Duodenal mucosa (tissue), 2 donors: ENCODE results near the gene VPS37C.

Source experiments
- H3K27ac ChIP-seq: one replicate; pipeline ENCODE4 v1.7.0; 2013; ENCODE audit warnings: low read depth, low read length
- H3K27me3 ChIP-seq, 2 donors: one replicate each; pipeline ENCODE4 v1.7.0; 2013; ENCODE audit warnings: low read length in 2 of 2, control low read depth in 1 of 2; ENCODE audit not compliant: insufficient read depth in 2 of 2, control insufficient read depth in 1 of 2
- H3K36me3 ChIP-seq, 2 donors: one replicate each; pipeline ENCODE4 v1.7.0; 2013; ENCODE audit warnings: low read length in 2 of 2, control low read depth in 1 of 2; ENCODE audit not compliant: insufficient read depth in 2 of 2, control insufficient read depth in 1 of 2
- H3K4me1 ChIP-seq, 2 donors: one replicate each; pipeline ENCODE4 v1.7.0; 2013; ENCODE audit warnings: low read length in 2 of 2, control low read depth in 1 of 2; ENCODE audit not compliant: insufficient read depth in 2 of 2, control insufficient read depth in 1 of 2
- H3K4me3 ChIP-seq, 2 donors: one replicate each; pipeline ENCODE4 v1.7.0; 2013; ENCODE audit warnings: low read length in 2 of 2, low read depth in 1 of 2
- H3K9ac ChIP-seq, 2 donors: one replicate each; pipeline ENCODE4 v1.7.0; 2013; ENCODE audit warnings: low read length in 2 of 2, low read depth in 1 of 2
- H3K9me3 ChIP-seq, 2 donors: one replicate each; pipeline ENCODE4 v1.7.0; 2013; ENCODE audit warnings: low read length in 2 of 2, control low read depth in 1 of 2; ENCODE audit not compliant: control insufficient read depth in 1 of 2

VPS37C gene

DNA sequence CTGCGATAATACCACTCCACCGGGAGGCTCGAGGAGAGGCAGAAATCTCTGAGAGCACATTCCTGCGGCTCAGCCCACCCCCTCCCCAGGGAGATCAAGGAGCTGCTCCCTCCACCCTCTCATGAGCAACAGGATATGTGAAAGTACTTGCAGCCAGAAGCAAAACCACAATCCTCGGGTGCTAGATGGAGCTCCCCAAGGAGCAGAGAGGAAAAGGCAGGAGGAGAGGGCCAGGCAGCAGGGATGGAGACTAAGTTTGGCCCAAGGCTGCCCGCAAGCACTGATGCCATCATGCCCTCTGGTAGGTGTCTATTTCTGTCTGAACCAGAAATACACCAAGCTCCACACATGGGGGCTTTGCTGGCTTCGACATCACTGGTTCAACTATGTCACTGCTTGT, 22.3 kb downstream of the VPS37C start:
- H3K36me3 ChIP-seq = peaks cover 0 to 32% of the 10 kb centered on the region in 2 donors
- no peak overlapping the region for H3K9ac ChIP-seq
- no peaks in the 10 kb centered on the region for H3K27me3 ChIP-seq
- no peaks in the 10 kb centered on the region for H3K9me3 ChIP-seq
- H3K4me1 ChIP-seq = peaks cover 21% of the 10 kb centered on the region in 2 donors
- no peak overlapping the region for H3K4me3 ChIP-seq
- H3K27ac ChIP-seq = no peak overlapping the region

DNA sequence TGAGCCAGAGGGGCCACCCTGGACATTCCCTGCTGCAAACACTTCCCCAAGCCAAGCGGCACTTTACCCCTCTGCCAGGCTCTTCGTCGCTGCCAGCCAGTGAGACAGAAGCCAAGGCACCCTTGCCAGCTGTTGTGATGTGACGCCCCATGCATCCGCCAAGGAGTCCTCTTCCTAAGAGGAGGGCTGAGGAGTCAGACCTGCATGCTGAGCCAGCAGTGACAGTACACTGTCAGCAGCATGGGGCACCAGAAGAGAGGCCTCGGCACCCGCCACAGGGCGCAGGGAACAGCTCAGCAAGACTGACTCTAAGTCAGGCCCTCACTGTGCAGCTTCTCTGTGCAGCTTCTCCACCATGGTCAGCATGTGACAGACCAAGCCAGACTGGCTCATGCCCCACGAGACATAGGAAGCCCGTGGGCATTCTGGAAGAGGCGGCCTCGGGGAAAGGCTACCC, 26.4 kb downstream of the VPS37C start:
- H3K27ac ChIP-seq = no peak overlapping the region
- H3K27me3 ChIP-seq = no peaks in the 10 kb centered on the region
- no peaks in the 10 kb centered on the region for H3K9me3 ChIP-seq
- peaks cover 18 to 25% of the 10 kb centered on the region in 2 donors for H3K4me1 ChIP-seq
- no peak overlapping the region for H3K9ac ChIP-seq
- peaks cover 10 to 52% of the 10 kb centered on the region in 2 donors for H3K36me3 ChIP-seq
- H3K4me3 ChIP-seq = no peak overlapping the region

DNA sequence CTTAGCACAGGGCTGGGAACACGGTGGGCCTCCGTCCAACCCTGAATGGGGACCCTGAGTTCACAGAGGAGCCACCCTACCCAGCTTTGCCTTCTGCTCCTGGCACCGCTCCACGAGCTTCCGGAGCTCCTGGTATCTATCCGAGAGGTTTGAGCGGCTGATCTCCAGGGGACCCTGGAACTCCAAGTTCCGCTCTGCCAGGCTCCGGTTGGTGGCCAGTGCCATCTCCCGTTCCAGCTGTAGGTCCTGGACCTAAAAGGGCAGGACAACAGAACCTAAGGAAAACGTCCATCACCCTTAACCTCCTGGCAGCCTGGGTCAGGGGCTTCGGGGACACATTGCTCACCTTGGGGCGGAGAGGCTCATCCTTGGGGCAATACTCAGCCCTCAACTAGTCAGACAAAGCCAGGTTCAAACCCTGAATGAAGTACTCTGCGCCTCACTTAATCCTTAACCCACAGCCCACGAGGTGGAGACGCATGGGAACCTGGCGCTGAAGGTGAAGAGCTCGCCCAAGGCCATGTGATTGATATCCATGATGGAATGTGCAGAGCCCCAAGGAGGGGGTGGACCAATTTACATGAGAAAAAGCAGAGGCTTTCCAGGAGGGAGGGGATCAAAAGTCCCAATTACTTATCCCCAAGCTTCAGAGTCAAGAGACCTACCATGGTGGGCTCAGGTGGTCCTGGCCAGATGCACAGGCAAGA, 27.1 kb downstream of the VPS37C start:
- Histone ChIP-seq H3K27me3 (no peaks in the 10 kb centered on the region), H3K4me1 (peaks cover 23 to 31% of the 10 kb centered on the region in 2 donors), H3K36me3 (peaks cover 10 to 52% of the 10 kb centered on the region in 2 donors), H3K9ac (no peak overlapping the region), H3K9me3 (no peaks in the 10 kb centered on the region), H3K27ac (no peak overlapping the region), H3K4me3 (no peak overlapping the region)

DNA sequence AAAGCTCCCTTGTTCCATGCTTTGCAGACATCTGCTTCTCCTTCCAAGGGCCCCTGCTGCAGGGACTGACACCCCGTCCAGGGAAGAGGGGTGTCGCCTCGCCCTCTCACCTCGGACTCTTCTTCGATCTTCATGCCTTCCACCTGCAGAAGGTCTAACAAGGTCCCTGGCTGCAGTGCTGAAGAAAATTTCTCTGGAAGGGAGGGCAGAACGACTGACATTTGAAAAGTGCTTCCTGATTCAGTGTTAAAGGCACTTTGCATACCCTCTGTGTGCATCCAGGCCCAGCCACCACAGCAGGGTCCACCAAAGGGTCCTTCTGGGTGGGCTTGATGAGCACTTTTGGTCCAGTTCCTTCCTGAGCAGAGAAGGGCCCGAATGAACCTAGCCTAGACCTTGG, 28.1 kb downstream of the VPS37C start:
- no peak overlapping the region for H3K9ac ChIP-seq
- H3K36me3 ChIP-seq = peaks cover 10 to 48% of the 10 kb centered on the region in 2 donors
- H3K27ac ChIP-seq = no peak overlapping the region

DNA sequence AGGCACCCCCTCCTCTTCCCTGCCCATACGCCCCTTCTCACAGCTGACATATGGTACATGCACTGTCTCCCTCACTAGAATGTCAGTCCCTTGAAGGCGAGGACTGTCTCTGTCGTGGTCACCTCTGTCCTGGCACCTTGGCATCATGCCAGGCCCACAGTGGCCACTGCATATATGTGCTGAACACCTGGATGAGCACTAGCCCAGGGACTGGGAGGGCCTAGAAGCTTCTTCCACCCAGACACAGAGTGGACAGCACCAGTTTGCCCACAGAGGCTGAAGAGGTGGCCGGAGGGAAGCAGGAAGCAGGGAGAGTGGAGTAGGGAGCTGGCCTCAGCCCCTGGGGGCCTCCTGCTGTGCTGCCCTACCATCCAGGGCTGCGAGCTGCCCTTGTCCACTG, 28.6 kb downstream of the VPS37C start:
- peaks cover 10 to 43% of the 10 kb centered on the region in 2 donors for H3K36me3 ChIP-seq
- no peak overlapping the region for H3K9ac ChIP-seq
- H3K27me3 ChIP-seq = no peaks in the 10 kb centered on the region
- peaks cover 23 to 31% of the 10 kb centered on the region in 2 donors for H3K4me1 ChIP-seq
- no peaks in the 10 kb centered on the region for H3K9me3 ChIP-seq
- H3K27ac ChIP-seq = no peak overlapping the region
- H3K4me3 ChIP-seq = no peak overlapping the region

More for the DNA sequence above, 28.1 kb downstream of the VPS37C start:
- Histone ChIP-seq H3K9me3 (no peaks in the 10 kb centered on the region), H3K4me1 (peaks cover 23 to 31% of the 10 kb centered on the region in 2 donors), H3K4me3 (no peak overlapping the region), H3K27me3 (no peaks in the 10 kb centered on the region)

GRCh38 chr11:61131998-61132555, 29.1 kb downstream of the VPS37C start:
- Histone ChIP-seq H3K27ac (no peak overlapping the region), H3K27me3 (no peaks in the 10 kb centered on the region), H3K9me3 (no peaks in the 10 kb centered on the region), H3K4me3 (no peak overlapping the region), H3K9ac (no peak overlapping the region), H3K36me3 (peaks cover 10 to 37% of the 10 kb centered on the region in 2 donors), H3K4me1 (peaks cover 23 to 31% of the 10 kb centered on the region in 2 donors)

DNA sequence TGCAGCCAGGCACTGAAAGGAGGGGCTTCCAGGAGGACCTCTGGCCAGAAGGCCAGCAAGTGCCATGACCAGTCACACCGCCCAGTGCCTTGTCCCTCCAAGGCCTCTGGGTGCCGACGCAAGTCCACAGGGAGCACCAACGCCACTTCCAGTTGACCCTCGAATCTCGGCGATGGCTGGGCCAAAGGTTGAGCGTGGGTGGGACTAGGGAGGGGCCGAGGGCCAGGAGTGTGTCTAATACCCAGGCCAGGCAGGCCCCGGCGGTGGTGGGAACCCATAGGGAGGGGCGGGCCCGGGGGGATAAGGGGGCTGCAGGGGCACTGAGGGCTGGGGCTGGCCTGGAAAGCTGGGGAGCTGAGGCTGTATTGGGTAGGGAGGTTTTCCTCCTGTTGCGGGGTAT, 29.6 kb downstream of the VPS37C start:
- Histone ChIP-seq H3K9ac (no peak overlapping the region), H3K4me1 (peaks cover 23 to 31% of the 10 kb centered on the region in 2 donors), H3K27me3 (no peaks in the 10 kb centered on the region), H3K36me3 (peaks cover 10 to 36% of the 10 kb centered on the region in 2 donors), H3K27ac (no peak overlapping the region), H3K4me3 (no peak overlapping the region), H3K9me3 (no peaks in the 10 kb centered on the region)

- Histone ChIP-seq H3K36me3 (peaks cover 10 to 36% of the 10 kb centered on the region in 2 donors), H3K9ac (no peak overlapping the region), H3K4me1 (peaks cover 23 to 31% of the 10 kb centered on the region in 2 donors), H3K27ac (no peak overlapping the region), H3K9me3 (no peaks in the 10 kb centered on the region), H3K4me3 (no peak overlapping the region), H3K27me3 (no peaks in the 10 kb centered on the region)
These were observed 30.0 kb downstream of the VPS37C start for GRCh38 chr11:61131186-61131585.

DNA sequence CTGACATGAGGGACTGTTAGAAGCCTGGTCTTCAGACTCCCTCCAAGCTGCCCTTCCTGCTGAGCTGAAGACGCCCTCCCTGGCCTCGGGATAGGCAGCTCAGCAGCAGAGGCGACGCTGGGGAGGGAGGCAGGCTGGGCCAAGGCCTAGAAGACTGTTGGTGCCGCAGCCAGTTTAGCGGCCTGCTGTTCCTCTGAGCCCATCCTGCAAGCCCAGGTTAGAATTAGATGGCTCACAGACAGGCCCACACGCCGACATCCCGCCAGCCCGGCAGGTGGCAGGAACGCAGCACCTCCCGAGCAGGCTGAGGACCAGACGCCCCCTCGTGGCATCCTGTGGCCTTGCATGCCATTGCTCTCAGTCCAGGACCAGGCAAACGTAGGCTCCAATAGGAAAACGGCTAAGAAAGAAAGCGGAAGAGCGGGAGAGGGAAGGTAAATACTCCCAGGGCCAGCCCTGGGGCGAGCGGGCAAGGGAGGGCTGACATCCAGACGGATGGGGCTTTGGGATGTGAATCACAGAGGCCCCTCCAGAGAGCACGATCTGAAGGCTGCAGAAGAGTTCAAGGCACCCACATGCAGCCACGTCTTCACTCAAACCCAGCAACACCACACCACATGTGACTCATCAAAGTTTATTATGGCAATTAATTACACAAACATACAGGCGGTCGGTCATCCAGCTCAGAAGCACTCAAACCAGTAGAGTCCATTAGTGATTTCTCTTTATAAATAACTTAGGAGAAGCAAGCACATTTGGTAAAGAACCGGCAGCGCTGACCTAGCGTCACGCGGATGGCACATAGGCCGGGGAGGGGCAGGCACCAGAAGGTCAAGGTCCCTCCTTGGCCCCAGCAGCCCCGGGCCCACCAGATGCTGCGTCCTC, 31.3 kb downstream of the VPS37C start:
- Histone ChIP-seq H3K9me3 (no peaks in the 10 kb centered on the region), H3K36me3 (peaks cover 10 to 29% of the 10 kb centered on the region in 2 donors), H3K27ac (peak overlapping the region; percentile 43), H3K9ac (peak overlapping the region; percentile 8 to 31), H3K4me1 (peaks cover 23 to 31% of the 10 kb centered on the region in 2 donors), H3K4me3 (peak overlapping the region; percentile 37 to 46), H3K27me3 (no peaks in the 10 kb centered on the region)
